ENCODE measurements around the gene TBC1D22B. TPM values are rescaled to one million over a fixed set of nuclear protein-coding genes. Genes with fewer than 3 reads are reported as not detected.
"Not testable (repeated sequence)": the region's sequence is repeated elsewhere in the genome, so short reads cannot be mapped to it uniquely, and the experiment has no call there.

TBC1D22B gene
- total RNA-seq, 1 donor from 2014 or later, result 12.5 TPM

GRCh38 chr6:37285861-37286311, 28.3 kb downstream of the TBC1D22B start:
- Histone ChIP-seq H3K9me3 (no peaks in the 10 kb centered on the region), H3K4me3 (no peak overlapping the region), H3K4me1 (peaks cover 20% of the 10 kb centered on the region), H3K36me3 (peaks cover 0 to 45% of the 10 kb centered on the region in 2 donors), H3K27ac (no peak overlapping the region), H3K27me3 (no peaks in the 10 kb centered on the region)
- TF ChIP-seq POLR2AphosphoS5 (IDR thresholded peaks at IDR 0.05; ENCODE audit: insufficient read depth in 1 of 2, low read depth in 1 of 2), result no peak
- TF ChIP-seq, protein P1, sequence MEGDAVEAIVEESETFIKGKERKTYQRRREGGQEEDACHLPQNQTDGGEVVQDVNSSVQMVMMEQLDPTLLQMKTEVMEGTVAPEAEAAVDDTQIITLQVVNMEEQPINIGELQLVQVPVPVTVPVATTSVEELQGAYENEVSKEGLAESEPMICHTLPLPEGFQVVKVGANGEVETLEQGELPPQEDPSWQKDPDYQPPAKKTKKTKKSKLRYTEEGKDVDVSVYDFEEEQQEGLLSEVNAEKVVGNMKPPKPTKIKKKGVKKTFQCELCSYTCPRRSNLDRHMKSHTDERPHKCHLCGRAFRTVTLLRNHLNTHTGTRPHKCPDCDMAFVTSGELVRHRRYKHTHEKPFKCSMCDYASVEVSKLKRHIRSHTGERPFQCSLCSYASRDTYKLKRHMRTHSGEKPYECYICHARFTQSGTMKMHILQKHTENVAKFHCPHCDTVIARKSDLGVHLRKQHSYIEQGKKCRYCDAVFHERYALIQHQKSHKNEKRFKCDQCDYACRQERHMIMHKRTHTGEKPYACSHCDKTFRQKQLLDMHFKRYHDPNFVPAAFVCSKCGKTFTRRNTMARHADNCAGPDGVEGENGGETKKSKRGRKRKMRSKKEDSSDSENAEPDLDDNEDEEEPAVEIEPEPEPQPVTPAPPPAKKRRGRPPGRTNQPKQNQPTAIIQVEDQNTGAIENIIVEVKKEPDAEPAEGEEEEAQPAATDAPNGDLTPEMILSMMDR (IDR thresholded peaks at IDR 0.05), result no peak
- TF ChIP-seq POLR2A (IDR thresholded peaks at IDR 0.05), result no peak
- no peak for DNase-seq (ENCODE audit: extremely low spot score in 2 of 2)
- intact Hi-C loops (cut with DNase I), result no loop called here

DNA sequence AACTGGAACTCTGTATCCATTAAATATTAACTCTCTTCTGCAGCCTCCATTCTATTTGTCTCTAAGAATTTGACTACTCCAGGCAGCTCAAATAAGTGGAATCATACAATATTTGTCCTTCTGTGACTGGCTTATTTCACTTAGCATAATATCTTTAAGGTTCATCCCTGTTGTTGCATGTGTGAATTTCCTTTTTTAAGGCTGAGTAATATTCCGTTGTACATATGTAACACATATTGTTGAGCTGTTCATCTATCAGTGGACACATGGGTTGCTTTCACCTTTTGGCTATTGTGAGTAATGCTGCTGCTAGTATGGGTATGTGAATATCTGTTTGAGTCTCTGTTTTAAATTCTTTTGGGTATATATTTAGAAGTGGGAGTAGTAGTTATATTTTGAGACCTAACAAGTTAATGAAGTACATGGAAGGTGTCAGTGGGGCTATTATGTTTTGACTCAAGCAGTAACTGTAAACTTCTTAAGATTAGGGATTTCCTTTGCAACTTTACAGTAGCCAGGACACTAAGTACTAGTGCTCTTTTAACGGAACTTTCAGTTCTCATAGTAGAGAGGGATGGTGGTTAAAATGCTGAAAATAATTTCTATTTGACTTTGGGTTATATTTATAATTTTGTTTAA, 30.1 kb downstream of the TBC1D22B start:
- H3K4me1 ChIP-seq, result peaks cover 20% of the 10 kb centered on the region
- H3K9me3 ChIP-seq, result no peaks in the 10 kb centered on the region
- H3K4me3 ChIP-seq, result no peak overlapping the region
- no peaks in the 10 kb centered on the region for H3K27me3 ChIP-seq
- H3K27ac ChIP-seq, result no peak overlapping the region
- peaks cover 0 to 51% of the 10 kb centered on the region in 2 donors for H3K36me3 ChIP-seq
- intact Hi-C loops (cut with DNase I), result no loop called here
- no peak for TF ChIP-seq POLR2AphosphoS5 (IDR thresholded peaks at IDR 0.05; ENCODE audit: insufficient read depth in 1 of 2, low read depth in 1 of 2)
- TF ChIP-seq, protein P1 (IDR thresholded peaks at IDR 0.05), result no peak
- no peak for TF ChIP-seq POLR2A (IDR thresholded peaks at IDR 0.05)
- DNase-seq (ENCODE audit: extremely low spot score in 2 of 2), result no peak

- no peak overlapping the region for H3K27ac ChIP-seq
- no peaks in the 10 kb centered on the region for H3K9me3 ChIP-seq
- no peaks in the 10 kb centered on the region for H3K27me3 ChIP-seq
- no peak overlapping the region for H3K4me3 ChIP-seq
- TF ChIP-seq, protein P1 (IDR thresholded peaks at IDR 0.05), result no peak
- TF ChIP-seq POLR2A (IDR thresholded peaks at IDR 0.05), result no peak
- no peak for TF ChIP-seq POLR2AphosphoS5 (IDR thresholded peaks at IDR 0.05; ENCODE audit: insufficient read depth in 1 of 2, low read depth in 1 of 2)
- intact Hi-C loops (cut with DNase I), result no loop called here
- peaks cover 0 to 51% of the 10 kb centered on the region in 2 donors for H3K36me3 ChIP-seq
- DNase-seq (ENCODE audit: extremely low spot score in 2 of 2), result no peak
- H3K4me1 ChIP-seq, result peaks cover 16% of the 10 kb centered on the region
Observed at GRCh38 chr6:37288247-37288646, 30.7 kb downstream of the TBC1D22B start.

GRCh38 chr6:37289931-37290330, 32.4 kb downstream of the TBC1D22B start:
- no peak for DNase-seq (ENCODE audit: extremely low spot score in 2 of 2)
- intact Hi-C loops (cut with DNase I), result no loop called here
- H3K36me3 ChIP-seq, result peaks cover 0 to 50% of the 10 kb centered on the region in 2 donors

GRCh38 chr6:37293426-37293825, 35.9 kb downstream of the TBC1D22B start:
- H3K36me3 ChIP-seq, result peaks cover 0 to 37% of the 10 kb centered on the region in 2 donors
- intact Hi-C loops (cut with DNase I), result no loop called here

More at GRCh38 chr6:37289931-37290330, 32.4 kb downstream of the TBC1D22B start:
- TF ChIP-seq, protein P1 (IDR thresholded peaks at IDR 0.05), result no peak
- TF ChIP-seq POLR2AphosphoS5 (IDR thresholded peaks at IDR 0.05; ENCODE audit: insufficient read depth in 1 of 2, low read depth in 1 of 2) (no peak), POLR2A (IDR thresholded peaks at IDR 0.05) (no peak)
- Histone ChIP-seq H3K4me1 (no peaks in the 10 kb centered on the region), H3K4me3 (no peak overlapping the region), H3K9me3 (no peaks in the 10 kb centered on the region), H3K27ac (no peak overlapping the region), H3K27me3 (no peaks in the 10 kb centered on the region)

GRCh38 chr6:37297637-37298036, 40.1 kb downstream of the TBC1D22B start:
- H3K9me3 ChIP-seq; intact Hi-C loops (cut with DNase I); DNase-seq (ENCODE audit: extremely low spot score in 2 of 2); H3K4me3 ChIP-seq; H3K4me1 ChIP-seq; H3K27ac ChIP-seq; H3K27me3 ChIP-seq: not testable (repeated sequence)
- peaks cover 0 to 31% of the 10 kb centered on the region in 2 donors for H3K36me3 ChIP-seq

More at GRCh38 chr6:37293426-37293825, 35.9 kb downstream of the TBC1D22B start:
- Histone ChIP-seq H3K4me3 (no peak overlapping the region), H3K4me1 (no peaks in the 10 kb centered on the region), H3K27ac (no peak overlapping the region), H3K27me3 (no peaks in the 10 kb centered on the region), H3K9me3 (no peaks in the 10 kb centered on the region)
- TF ChIP-seq, protein P1 (IDR thresholded peaks at IDR 0.05), result no peak
- TF ChIP-seq POLR2A (IDR thresholded peaks at IDR 0.05) (no peak), POLR2AphosphoS5 (IDR thresholded peaks at IDR 0.05; ENCODE audit: insufficient read depth in 1 of 2, low read depth in 1 of 2) (no peak)
- no peak for DNase-seq (ENCODE audit: extremely low spot score in 2 of 2)
